H7 (cell line): ENCODE data around the gene STAP1. TPM values are rescaled to one million over a fixed set of nuclear protein-coding genes. Genes with fewer than 3 reads are reported as not detected.
"Not testable (repeated sequence)": the region's sequence is repeated elsewhere in the genome, so short reads cannot be mapped to it uniquely, and the experiment has no call there.

Source experiments
- DNase-seq: peaks from one replicate; pipeline ENCODE4 v3.0.0; 2012
- H3K27me3 ChIP-seq: 2 replicates; pipeline ENCODE4 v1.6.0; 2011; ENCODE audit warnings: mild to moderate bottlenecking, low read length; ENCODE audit not compliant: control insufficient read depth, insufficient read depth
- H3K36me3 ChIP-seq: replicated peaks from 2 replicates; pipeline ENCODE4 v1.5.1; 2011; ENCODE audit warnings: low read length; ENCODE audit not compliant: control insufficient read depth, insufficient read depth
- H3K4me3 ChIP-seq: 2 replicates; pipeline ENCODE4 v1.5.1; 2011; ENCODE audit warnings: low read depth, mild to moderate bottlenecking, control low read depth, low read length, moderate library complexity; ENCODE audit not compliant: insufficient read depth
- total RNA-seq: library from RNA; depleted of rRNA; stranded (reverse); fragments of >200 nt; shearing (Covaris generic); gene quantifications from 2 replicates; pipeline ENCODE4 v1.2.3, GENCODE V29; 2014; rRNA removed

Gene STAP1, protein sequence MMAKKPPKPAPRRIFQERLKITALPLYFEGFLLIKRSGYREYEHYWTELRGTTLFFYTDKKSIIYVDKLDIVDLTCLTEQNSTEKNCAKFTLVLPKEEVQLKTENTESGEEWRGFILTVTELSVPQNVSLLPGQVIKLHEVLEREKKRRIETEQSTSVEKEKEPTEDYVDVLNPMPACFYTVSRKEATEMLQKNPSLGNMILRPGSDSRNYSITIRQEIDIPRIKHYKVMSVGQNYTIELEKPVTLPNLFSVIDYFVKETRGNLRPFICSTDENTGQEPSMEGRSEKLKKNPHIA
- not detected in 2 replicates for total RNA-seq

DNA sequence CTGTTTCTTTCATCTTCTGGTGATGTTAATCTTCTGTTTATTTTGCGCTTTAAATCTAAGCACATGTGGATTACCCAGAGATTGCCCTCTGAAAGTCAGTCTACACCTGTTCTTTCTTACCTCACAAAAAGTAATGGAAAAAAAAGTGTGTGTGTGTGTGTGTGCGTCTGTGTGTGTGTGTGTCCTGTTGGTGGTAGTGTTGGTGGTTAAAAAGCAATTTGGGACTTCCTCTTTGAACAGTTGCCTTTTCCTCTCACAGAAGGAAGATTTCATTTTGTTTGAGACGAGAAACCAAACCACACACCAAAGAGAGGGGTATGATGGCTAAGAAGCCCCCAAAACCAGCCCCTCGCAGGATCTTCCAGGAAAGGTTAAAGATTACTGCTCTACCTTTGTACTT is at the start of gene STAP1:
Gene STAP1 (plus strand): TSS at position 235 of the 400 bp plus-strand sequence. CDS start 83 bp downstream, at position 318.
- DNase-seq, result no peak
- Histone ChIP-seq H3K36me3 (no peaks in the 10 kb centered on the region), H3K27me3 (no peaks in the 10 kb centered on the region), H3K4me3 (no peak within 1 kb of the TSS)

DNA sequence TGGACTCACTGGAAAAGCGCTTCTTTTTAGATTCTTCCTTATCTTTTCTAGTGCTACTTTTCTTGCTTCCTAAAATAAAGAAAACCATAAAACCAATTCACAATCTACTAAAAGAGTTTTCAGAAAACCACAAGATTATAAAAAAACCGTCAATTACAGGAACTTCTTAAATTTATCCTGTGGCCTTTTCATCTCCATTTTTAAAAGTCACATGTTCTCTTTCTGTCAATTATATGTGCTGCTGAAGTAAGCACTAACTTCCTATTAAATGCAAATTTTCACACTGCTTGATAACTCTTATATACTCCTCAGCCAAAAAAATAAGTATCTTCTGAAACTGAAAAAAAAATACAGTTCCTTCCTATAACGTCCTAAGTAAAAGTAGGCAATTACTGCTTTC is 46.0 kb upstream of the STAP1 start:
- no peak overlapping the region for H3K4me3 ChIP-seq
- DNase-seq, result no peak
- peaks cover 9% of the 10 kb centered on the region; the same call in 1 of the 2 replicates for H3K36me3 ChIP-seq
- H3K27me3 ChIP-seq, result no peaks in the 10 kb centered on the region

DNA sequence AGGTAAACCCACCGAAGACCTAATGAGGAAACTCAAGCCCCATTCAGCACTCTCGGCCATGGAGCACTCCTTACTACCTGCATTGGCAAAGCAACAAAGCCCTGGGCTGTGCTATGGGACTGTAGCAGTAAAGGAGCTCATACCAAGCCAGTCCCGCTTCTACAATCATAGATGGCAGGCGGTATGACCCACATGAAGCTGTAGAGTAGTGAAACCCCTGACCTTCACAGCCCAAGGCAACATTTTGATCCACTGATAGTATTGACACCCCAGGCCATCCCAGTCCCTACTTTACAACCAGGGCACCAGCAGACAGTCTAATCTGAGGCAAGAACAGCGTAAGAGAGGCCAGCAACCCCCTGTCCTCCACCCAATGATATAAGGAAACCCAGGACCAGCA is 38.4 kb upstream of the STAP1 start:
- Histone ChIP-seq H3K4me3 (no peak overlapping the region), H3K36me3 (no peaks in the 10 kb centered on the region), H3K27me3 (no peaks in the 10 kb centered on the region)
- no peak for DNase-seq

DNA sequence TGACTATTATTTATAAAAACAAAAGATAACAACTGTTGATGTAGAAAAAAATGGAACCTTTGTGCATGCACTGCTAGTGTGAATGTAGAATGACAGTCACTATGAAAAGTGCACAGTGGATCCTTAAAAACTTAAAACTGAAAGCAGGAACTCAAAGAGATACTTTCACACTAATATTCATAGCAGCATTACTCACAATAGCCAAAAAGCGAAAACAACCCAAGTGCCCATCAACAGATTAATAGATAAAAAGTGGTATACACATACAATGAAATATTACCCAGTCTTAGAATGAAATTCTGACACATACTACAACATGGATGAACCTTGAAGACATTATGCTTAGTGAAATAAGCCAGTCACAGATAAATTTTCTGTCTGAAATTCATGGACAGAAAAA is 37.0 kb upstream of the STAP1 start:
- no peak overlapping the region for H3K4me3 ChIP-seq
- no peaks in the 10 kb centered on the region for H3K36me3 ChIP-seq
- DNase-seq, result no peak
- H3K27me3 ChIP-seq, result no peaks in the 10 kb centered on the region

DNA sequence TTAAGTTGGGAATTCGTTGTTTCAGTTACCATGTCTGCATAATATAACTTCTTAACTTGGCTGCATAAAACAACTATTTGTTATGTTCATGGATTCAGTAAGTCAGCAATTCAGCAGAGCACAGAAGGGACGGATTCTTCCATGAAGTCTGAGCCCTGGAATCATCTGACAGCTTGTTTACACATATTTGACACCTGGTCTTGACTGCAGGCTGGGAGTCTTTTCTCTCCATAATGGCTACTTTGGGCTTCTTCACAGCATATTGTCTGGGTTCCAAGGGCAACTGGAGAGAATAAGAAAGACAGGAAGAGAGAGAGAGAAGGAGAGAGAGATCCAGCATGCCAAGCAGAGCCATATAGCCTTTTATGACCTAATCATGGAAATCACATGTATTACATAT is 36.3 kb upstream of the STAP1 start:
- Histone ChIP-seq H3K27me3 (no peaks in the 10 kb centered on the region), H3K36me3 (no peaks in the 10 kb centered on the region), H3K4me3 (no peak overlapping the region)
- no peak for DNase-seq

DNA sequence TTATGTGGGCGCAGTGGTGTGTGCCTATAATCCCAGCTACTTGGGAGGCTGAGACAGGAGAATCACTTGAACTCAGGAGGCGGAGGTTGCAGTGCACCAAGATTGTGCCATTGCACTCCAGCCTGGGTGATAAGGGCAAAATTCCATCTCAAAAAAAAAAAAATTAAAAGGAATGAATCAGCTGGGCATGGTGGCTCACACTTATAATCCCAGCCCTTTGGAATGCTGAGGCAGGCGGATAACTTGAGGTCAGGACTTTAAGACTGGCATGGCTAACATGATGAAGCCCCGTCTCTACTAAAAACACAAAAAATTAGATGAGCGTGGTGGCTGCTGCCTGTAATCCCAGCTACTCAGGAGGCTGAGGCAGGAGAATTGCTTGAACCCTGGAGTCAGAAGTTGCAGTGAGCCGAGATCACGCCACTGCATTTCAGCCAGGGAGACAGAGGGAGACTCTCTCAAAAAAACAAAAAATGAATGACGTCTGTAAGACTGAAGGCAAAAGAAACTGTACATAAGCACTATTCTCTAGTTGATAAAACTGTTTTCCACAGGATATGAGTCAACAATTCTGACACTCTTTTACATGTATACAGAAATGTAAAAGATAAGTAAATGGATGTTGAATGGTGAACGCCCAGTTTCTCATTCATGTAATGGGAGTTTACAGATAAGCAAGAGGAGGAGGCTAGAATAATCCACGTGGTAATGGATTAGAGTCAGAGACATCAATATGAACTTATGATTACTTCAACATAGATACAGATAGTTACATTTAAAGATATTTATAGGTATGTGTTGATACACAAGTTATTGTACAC is 35.5 kb upstream of the STAP1 start:
- DNase-seq, result no peak
- no peak overlapping the region for H3K4me3 ChIP-seq
- no peaks in the 10 kb centered on the region for H3K36me3 ChIP-seq
- H3K27me3 ChIP-seq, result no peaks in the 10 kb centered on the region

DNA sequence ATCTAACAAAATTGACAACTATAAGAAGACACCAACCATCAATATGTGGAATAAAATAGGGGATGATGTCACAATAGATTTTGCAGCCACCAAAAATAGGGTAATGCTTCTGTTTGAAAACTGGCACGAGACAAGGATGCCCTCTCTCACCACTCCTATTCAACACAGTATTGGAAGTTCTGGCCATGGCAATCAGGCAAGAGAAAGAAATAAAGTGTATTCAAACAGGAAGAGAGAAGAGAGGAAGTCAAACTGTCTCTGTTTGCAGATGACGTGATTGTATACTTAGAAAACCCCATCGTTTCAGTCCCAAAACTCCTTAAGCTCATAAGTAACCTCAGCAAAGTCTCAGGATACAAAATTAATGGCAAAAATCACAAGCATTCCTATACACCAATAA is 34.4 kb upstream of the STAP1 start:
- not testable (repeated sequence) for H3K4me3 ChIP-seq, H3K27me3 ChIP-seq, H3K36me3 ChIP-seq, DNase-seq

DNA sequence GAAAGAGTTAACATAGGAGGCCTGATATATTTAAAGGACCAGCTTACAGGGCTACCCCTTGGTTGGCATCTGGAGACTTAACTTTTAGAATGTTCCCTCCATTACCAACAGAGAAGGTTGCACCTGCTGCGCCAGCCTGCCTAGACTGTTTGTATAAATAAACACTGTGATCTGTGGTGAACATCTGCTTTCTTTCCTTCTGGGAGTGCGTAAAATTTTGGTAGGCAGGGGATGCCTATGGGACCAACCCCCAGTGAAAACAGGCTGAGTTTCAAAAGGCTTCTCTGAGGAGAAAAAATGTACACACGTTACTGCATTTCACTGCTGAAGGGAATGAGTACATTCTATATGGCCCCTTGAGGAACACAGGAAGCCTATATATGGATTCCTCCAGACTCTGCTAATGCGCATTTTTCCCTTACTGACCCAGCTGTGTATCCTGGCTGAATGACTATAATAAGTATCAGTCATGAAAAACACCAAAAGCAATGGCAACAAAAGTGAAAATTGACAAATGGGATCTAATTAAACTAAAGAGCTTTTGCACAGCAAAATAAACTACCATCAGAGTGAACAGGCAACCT is 27.1 kb upstream of the STAP1 start:
- H3K27me3 ChIP-seq, result no peaks in the 10 kb centered on the region
- no peaks in the 10 kb centered on the region for H3K36me3 ChIP-seq
- DNase-seq, result no peak
- H3K4me3 ChIP-seq, result no peak overlapping the region

DNA sequence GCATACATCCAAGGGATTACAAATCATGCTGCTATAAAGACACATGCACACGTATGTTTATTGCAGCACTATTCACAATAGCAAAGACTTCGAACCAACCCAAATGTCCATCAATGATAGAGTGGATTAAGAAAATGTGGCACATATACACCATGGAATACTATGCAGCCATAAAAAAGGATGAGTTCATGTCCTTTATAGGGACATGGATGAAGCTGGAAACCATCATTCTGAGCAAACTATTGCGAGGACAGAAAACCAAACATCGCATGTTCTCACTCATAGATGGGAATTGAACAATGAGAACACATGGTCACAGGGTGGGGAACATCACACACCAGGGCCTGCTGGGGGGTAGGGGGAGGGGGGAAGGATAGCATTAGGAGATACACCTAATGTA is 26.1 kb upstream of the STAP1 start:
- H3K4me3 ChIP-seq, H3K27me3 ChIP-seq, DNase-seq, H3K36me3 ChIP-seq: not testable (repeated sequence)

DNA sequence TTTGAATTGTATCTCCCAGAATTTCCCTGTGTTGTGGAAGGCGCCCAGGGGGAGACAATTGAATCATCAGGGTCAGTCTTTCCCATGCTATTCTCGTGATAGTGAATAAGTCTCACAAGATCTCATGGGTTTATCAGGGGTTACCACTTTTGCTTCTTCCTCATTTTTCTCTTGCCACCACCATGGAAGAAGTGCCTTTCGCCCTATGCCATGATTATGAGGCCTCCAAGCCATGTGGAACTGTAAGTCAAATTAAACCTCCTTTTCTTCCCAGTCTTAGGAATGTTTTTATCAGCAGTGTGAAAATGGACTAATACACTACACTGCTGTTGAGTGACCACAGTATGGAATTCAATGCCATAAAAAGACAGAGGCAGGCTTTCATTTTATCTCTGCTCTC is 25.4 kb upstream of the STAP1 start:
- H3K4me3 ChIP-seq, result no peak overlapping the region
- no peaks in the 10 kb centered on the region for H3K27me3 ChIP-seq
- no peak for DNase-seq
- H3K36me3 ChIP-seq, result peaks cover 2% of the 10 kb centered on the region; the same call in 1 of the 2 replicates

DNA sequence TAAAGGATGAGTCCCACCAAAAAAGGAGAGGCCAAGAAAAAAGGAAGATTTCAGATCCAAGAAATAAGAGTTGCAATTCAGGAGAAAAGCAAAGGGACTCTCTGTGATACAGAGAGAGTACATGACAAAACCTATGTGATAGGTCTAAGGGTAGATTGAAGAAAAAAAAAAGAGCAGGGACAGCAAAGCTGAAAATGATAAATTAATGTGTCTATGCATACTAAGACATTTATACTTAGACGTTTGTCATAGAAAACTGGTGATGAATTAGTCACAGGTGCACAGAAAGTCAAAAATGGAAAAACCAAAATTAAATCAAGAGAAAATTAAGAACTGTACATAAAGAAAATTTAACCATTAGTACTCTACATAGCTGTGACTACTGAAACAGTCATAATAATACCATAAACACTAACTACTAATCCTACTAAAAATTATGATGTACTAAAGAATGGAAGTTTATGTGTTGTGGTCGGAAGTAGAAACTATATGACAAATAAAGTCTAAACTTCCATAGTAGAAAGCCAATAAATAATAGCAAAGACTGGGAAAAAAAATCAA is 23.2 kb upstream of the STAP1 start:
- Histone ChIP-seq H3K4me3 (no peak overlapping the region), H3K27me3 (no peaks in the 10 kb centered on the region), H3K36me3 (peaks cover 2% of the 10 kb centered on the region)
- DNase-seq, result no peak

DNA sequence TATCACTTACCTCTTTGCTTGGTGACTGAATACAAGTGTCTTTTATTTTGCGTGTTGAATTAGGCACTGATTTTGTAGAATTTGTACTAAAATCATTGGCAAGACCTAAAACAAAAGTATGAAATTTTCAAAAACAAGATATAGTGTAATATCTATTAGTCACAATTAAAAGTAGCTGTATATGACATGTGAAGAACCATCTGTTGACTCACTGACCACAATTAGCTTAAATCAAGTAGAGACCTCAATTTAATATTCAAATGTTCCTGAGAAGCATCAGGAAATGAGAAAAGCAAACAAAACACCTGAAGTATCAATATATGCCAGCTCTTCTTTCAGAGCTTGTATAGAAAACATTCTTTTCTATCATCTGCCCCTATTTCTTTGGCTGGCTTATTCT is 18.7 kb upstream of the STAP1 start:
- DNase-seq, result no peak
- H3K4me3 ChIP-seq, result no peak overlapping the region
- H3K27me3 ChIP-seq, result no peaks in the 10 kb centered on the region
- H3K36me3 ChIP-seq, result peaks cover 2% of the 10 kb centered on the region

DNA sequence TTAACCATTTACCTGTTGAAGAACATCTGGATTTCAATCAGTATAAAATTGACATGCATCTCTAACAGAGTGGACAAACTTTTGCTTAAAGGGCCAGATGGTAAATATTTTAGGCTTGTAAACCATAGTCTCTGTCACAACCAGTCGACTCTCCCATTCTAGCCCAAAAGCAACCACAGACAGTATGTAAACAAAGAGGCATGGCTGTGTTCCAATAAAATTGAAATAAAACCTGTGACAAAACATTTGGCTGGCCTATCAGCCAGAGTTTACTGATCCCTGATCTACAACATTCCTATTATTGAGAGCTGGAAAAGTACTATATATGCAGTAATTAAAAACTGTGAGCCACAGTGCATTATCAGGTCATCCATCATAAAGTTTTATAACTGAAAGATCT is 16.5 kb upstream of the STAP1 start:
- DNase-seq, result no peak
- Histone ChIP-seq H3K4me3 (no peak overlapping the region), H3K36me3 (no peaks in the 10 kb centered on the region; the same call in none of the 2 replicates), H3K27me3 (no peaks in the 10 kb centered on the region)

DNA sequence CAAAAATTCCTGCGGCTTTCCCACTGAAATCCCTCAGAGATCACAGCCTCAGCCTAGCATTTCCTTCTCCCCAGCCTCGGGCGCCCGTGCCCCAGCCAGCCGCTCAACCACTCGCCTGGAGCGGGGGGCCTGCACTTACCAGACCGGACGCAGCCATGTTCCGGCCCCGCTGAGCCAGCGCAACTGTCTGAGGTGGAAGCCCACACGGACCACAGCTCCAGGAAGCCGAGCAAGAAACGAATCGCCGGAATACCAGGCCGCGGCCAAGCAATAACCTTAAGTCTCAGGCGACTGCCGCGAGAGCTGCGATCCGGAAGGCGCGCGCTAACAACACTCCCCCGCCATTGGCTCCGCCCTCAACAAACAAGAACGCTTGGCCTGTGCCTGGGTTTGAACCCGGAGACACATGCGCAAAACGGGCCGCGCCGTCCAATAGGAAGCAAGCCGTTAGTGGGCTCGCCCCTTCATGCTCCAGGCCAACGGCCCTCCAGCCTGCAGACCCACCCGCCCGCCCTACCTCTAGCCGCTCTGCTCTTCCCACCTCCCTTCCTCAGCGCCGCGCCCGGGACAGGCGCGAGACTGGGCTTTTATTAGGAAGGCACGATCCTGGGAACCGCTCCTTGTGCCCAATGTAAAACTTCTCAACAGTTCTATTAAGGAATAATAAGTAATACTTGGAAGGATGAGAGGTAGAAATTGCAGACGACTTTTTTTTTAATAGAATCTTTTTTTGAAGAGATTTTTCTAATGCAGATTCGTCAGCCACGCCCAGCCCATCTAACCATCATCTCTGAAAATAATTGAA is 13.1 kb upstream of the STAP1 start, which contains the start of gene CENPC:
Gene CENPC (minus strand): TSS at position 305 of the 805 bp plus-strand sequence. CDS start 148 bp downstream, at position 157.
- Histone ChIP-seq H3K27me3 (no peaks in the 10 kb centered on the region), H3K4me3 (peak within 1 kb of the TSS; percentile 71), H3K36me3 (no peaks in the 10 kb centered on the region; the same call in 1 of the 2 replicates)
- DNase-seq, result peak; percentile 90
